HG03521 (cell line): ENCODE results near the gene ST6GAL1.

Experiments used
- ATAC-seq: cut with Tn5 transposase; IDR thresholded peaks from one replicate; pipeline ENCODE4 v1.9.1; 2021; ENCODE audit warnings: mild to moderate bottlenecking, moderate library complexity; ENCODE audit not compliant: unreplicated experiment

ST6GAL1 gene

GRCh38 chr3:187072102-187072501 is 141.8 kb downstream of the ST6GAL1 start:
- ATAC-seq = no peak

- ATAC-seq = no peak
Measured at GRCh38 chr3:187072511-187072910, 142.2 kb downstream of the ST6GAL1 start.

GRCh38 chr3:187073581-187074098 is 143.3 kb downstream of the ST6GAL1 start:
- ATAC-seq = no peak

GRCh38 chr3:187074846-187075245 is 144.5 kb downstream of the ST6GAL1 start:
- no peak for ATAC-seq

GRCh38 chr3:187076297-187076696 is 146.0 kb downstream of the ST6GAL1 start:
- ATAC-seq = no peak

- ATAC-seq = no peak
Measured at GRCh38 chr3:187077085-187077484, 146.8 kb downstream of the ST6GAL1 start.

- ATAC-seq = no peak
Measured at GRCh38 chr3:187077537-187077936, 147.2 kb downstream of the ST6GAL1 start.

GRCh38 chr3:187079090-187080022 is 149.0 kb downstream of the ST6GAL1 start:
- ATAC-seq = no peak

GRCh38 chr3:187080799-187081450 is 150.6 kb downstream of the ST6GAL1 start:
- no peak for ATAC-seq

GRCh38 chr3:187082758-187083375 is 152.5 kb downstream of the ST6GAL1 start:
- no peak for ATAC-seq

GRCh38 chr3:187084126-187084525 is 153.8 kb downstream of the ST6GAL1 start:
- ATAC-seq = no peak

GRCh38 chr3:187084580-187084979 is 154.3 kb downstream of the ST6GAL1 start:
- no peak for ATAC-seq

- no peak for ATAC-seq
Measured at GRCh38 chr3:187085021-187085666, 154.8 kb downstream of the ST6GAL1 start.

GRCh38 chr3:187085933-187086332 is 155.6 kb downstream of the ST6GAL1 start:
- no peak for ATAC-seq

- ATAC-seq = no peak
Measured at GRCh38 chr3:187086831-187087230, 156.5 kb downstream of the ST6GAL1 start.

GRCh38 chr3:187088701-187089100 is 158.4 kb downstream of the ST6GAL1 start:
- no peak for ATAC-seq

- ATAC-seq = no peak
Measured at GRCh38 chr3:187093320-187093719, 163.0 kb downstream of the ST6GAL1 start.

GRCh38 chr3:187098923-187099512 is 168.7 kb downstream of the ST6GAL1 start:
- ATAC-seq = no peak

- no peak for ATAC-seq
Measured at GRCh38 chr3:187101184-187102072, 171.1 kb downstream of the ST6GAL1 start.
